Measurements from ENCODE around the gene WNT16. TPM values are rescaled to one million over a fixed set of nuclear protein-coding genes. Genes with fewer than 3 reads are reported as not detected.

Gene WNT16
- total RNA-seq, 2 experiments from 2014 or later, result not detected

- H3K4me1 Mint-ChIP-seq, result no peaks in the 10 kb centered on the region
- CTCF ChIA-PET, result no interaction called here
- DNase-seq, result no peak
These were observed 6.3 kb upstream of the WNT16 start for GRCh38 chr7:121322460-121322859.

GRCh38 chr7:121323515-121324302 lies 5.1 kb upstream of the WNT16 start:
- Mint-ChIP-seq H3K4me1 (peaks cover 4% of the 10 kb centered on the region), H3K36me3 (ENCODE audit: low read depth) (no peaks in the 10 kb centered on the region), H3K4me3 (no peak overlapping the region), H3K9me3 (no peaks in the 10 kb centered on the region), H3K27me3 (peaks cover 36% of the 10 kb centered on the region), H3K27ac (no peak overlapping the region)
- POLR2A ChIA-PET, result interaction anchor here (0.9 kb wide), 1 partner anchor 31 kb away, joined by 3 read pairs; no protein-coding TSS in a partner anchor
- CTCF ChIA-PET, result no interaction called here
- DNase-seq, result no peak

More at GRCh38 chr7:121322460-121322859, 6.3 kb upstream of the WNT16 start:
- peaks cover 23% of the 10 kb centered on the region for H3K27me3 Mint-ChIP-seq
- no peak overlapping the region for H3K4me3 Mint-ChIP-seq
- no peak overlapping the region for H3K27ac Mint-ChIP-seq
- POLR2A ChIA-PET, result no interaction called here
- H3K9me3 Mint-ChIP-seq, result no peaks in the 10 kb centered on the region
- no peaks in the 10 kb centered on the region for H3K36me3 Mint-ChIP-seq (ENCODE audit: low read depth)

DNA sequence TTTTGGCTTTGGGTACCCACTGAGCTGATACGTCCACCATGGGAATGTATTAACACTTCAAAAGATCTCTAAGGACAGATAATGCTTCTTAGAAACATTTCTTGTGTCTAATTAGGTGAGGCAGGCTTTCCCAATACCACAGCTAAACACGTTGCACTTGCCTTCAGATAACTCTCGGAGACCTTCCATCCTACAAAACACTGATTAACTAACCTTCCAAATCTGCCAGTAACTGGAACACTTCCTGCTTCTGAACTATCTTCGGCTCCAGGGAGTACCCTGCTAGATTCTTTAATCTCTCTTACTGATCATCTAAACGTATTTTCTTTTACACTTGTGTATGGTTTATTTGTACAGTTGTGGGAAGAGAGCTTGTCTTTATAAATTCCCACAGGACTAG lies 1.1 kb upstream of the WNT16 start:
- Mint-ChIP-seq H3K27me3 (peaks cover 60% of the 10 kb centered on the region), H3K27ac (no peak overlapping the region), H3K4me3 (no peak overlapping the region), H3K9me3 (no peaks in the 10 kb centered on the region), H3K4me1 (peaks cover 20% of the 10 kb centered on the region), H3K36me3 (ENCODE audit: low read depth) (no peaks in the 10 kb centered on the region)
- DNase-seq, result no peak
- POLR2A ChIA-PET, result no interaction called here
- CTCF ChIA-PET, result no interaction called here

- H3K27ac Mint-ChIP-seq, result no peak overlapping the region
- peak; percentile 37 for DNase-seq
- H3K27me3 Mint-ChIP-seq, result peaks cover 57% of the 10 kb centered on the region
- H3K4me1 Mint-ChIP-seq, result peaks cover 20% of the 10 kb centered on the region
- CTCF ChIA-PET, result interaction anchor here (0.9 to 2.2 kb wide), 5 partner anchors 37 to 667 kb away, joined by 3 to 11 read pairs (median 4); no protein-coding TSS in a partner anchor
- H3K36me3 Mint-ChIP-seq (ENCODE audit: low read depth), result no peaks in the 10 kb centered on the region
- no peaks in the 10 kb centered on the region for H3K9me3 Mint-ChIP-seq
- POLR2A ChIA-PET, result interaction anchor here (1.1 kb wide), 1 partner anchor 17 kb away, joined by 3 read pairs; no protein-coding TSS in a partner anchor
- H3K4me3 Mint-ChIP-seq, result peak overlapping the region; percentile 43
These were observed 622 bp downstream of the WNT16 start for GRCh38 chr7:121329191-121330052.

- peaks cover 20% of the 10 kb centered on the region for H3K4me1 Mint-ChIP-seq
- H3K27ac Mint-ChIP-seq, result no peak overlapping the region
- H3K36me3 Mint-ChIP-seq (ENCODE audit: low read depth), result no peaks in the 10 kb centered on the region
- H3K27me3 Mint-ChIP-seq, result peaks cover 60% of the 10 kb centered on the region
- peak overlapping the region; percentile 24 for H3K4me3 Mint-ChIP-seq
- CTCF ChIA-PET, result interaction anchor here (0.6 to 2.2 kb wide), 7 partner anchors 37 to 702 kb away, joined by 3 to 11 read pairs (median 4); no protein-coding TSS in a partner anchor
- no peak for DNase-seq
- POLR2A ChIA-PET, result interaction anchor here (1.1 kb wide), 1 partner anchor 18 kb away, joined by 3 read pairs; no protein-coding TSS in a partner anchor
- no peaks in the 10 kb centered on the region for H3K9me3 Mint-ChIP-seq
These were observed 1.4 kb downstream of the WNT16 start for GRCh38 chr7:121330053-121330833.

- DNase-seq, result no peak
- ChIA-PET CTCF (interaction anchor here (0.6 to 2.2 kb wide), 5 partner anchors 36 to 703 kb away, joined by 3 to 11 read pairs (median 4); no protein-coding TSS in a partner anchor), POLR2A (no interaction called here)
- Mint-ChIP-seq H3K27ac (no peak overlapping the region), H3K36me3 (ENCODE audit: low read depth) (no peaks in the 10 kb centered on the region), H3K27me3 (peaks cover 62% of the 10 kb centered on the region), H3K4me1 (peaks cover 20% of the 10 kb centered on the region), H3K9me3 (no peaks in the 10 kb centered on the region), H3K4me3 (no peak overlapping the region)
These were observed 2.2 kb downstream of the WNT16 start for GRCh38 chr7:121331048-121331447.

GRCh38 chr7:121331574-121331973 lies 2.8 kb downstream of the WNT16 start:
- no peaks in the 10 kb centered on the region for H3K36me3 Mint-ChIP-seq (ENCODE audit: low read depth)
- ChIA-PET POLR2A (no interaction called here), CTCF (no interaction called here)
- no peaks in the 10 kb centered on the region for H3K9me3 Mint-ChIP-seq
- no peak for DNase-seq
- H3K27me3 Mint-ChIP-seq, result peaks cover 64% of the 10 kb centered on the region
- no peak overlapping the region for H3K4me3 Mint-ChIP-seq
- peaks cover 20% of the 10 kb centered on the region for H3K4me1 Mint-ChIP-seq
- no peak overlapping the region for H3K27ac Mint-ChIP-seq

DNA sequence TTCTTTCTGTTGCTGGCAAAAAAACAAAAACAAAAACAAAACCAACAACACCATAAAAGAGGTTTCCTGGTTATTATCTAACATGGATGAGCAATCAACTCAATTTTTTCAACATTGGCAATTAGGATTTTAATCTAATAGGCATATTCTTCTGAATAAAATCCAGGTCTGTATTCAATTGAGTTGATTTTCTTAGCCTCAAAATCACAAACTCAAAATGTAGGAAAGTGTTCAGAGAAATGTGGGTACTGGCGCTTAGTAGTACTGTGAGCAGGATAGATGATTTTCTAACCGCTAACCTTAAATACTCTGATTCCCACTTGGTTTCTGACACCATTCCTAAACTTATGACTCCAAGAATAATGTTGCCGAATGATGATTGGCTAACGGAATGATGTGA lies 5.6 kb downstream of the WNT16 start:
- peaks cover 11% of the 10 kb centered on the region for H3K4me1 Mint-ChIP-seq
- DNase-seq, result no peak
- no peak overlapping the region for H3K4me3 Mint-ChIP-seq
- CTCF ChIA-PET, result no interaction called here
- H3K27me3 Mint-ChIP-seq, result peaks cover 46% of the 10 kb centered on the region
- H3K9me3 Mint-ChIP-seq, result no peaks in the 10 kb centered on the region
- POLR2A ChIA-PET, result no interaction called here
- H3K27ac Mint-ChIP-seq, result no peak overlapping the region
- H3K36me3 Mint-ChIP-seq (ENCODE audit: low read depth), result no peaks in the 10 kb centered on the region

- Mint-ChIP-seq H3K4me3 (no peak overlapping the region), H3K4me1 (peaks cover 5% of the 10 kb centered on the region), H3K9me3 (no peaks in the 10 kb centered on the region), H3K36me3 (ENCODE audit: low read depth) (peaks cover 2% of the 10 kb centered on the region), H3K27me3 (peaks cover 39% of the 10 kb centered on the region), H3K27ac (no peak overlapping the region)
- DNase-seq, result no peak
- ChIA-PET POLR2A (no interaction called here), CTCF (no interaction called here)
These were observed 6.3 kb downstream of the WNT16 start for GRCh38 chr7:121334875-121335648.

- H3K27me3 Mint-ChIP-seq, result peaks cover 28% of the 10 kb centered on the region
- no peaks in the 10 kb centered on the region for H3K9me3 Mint-ChIP-seq
- CTCF ChIA-PET, result no interaction called here
- DNase-seq, result no peak
- no peaks in the 10 kb centered on the region for H3K4me1 Mint-ChIP-seq
- H3K27ac Mint-ChIP-seq, result no peak overlapping the region
- H3K36me3 Mint-ChIP-seq (ENCODE audit: low read depth), result peaks cover 5% of the 10 kb centered on the region
- H3K4me3 Mint-ChIP-seq, result no peak overlapping the region
- POLR2A ChIA-PET, result no interaction called here
These were observed 7.8 kb downstream of the WNT16 start for GRCh38 chr7:121336579-121336978.

- no peak overlapping the region for H3K27ac Mint-ChIP-seq
- POLR2A ChIA-PET, result no interaction called here
- CTCF ChIA-PET, result no interaction called here
- no peak for DNase-seq
- H3K9me3 Mint-ChIP-seq, result no peaks in the 10 kb centered on the region
- peaks cover 24% of the 10 kb centered on the region for H3K27me3 Mint-ChIP-seq
- H3K4me1 Mint-ChIP-seq, result no peaks in the 10 kb centered on the region
- H3K36me3 Mint-ChIP-seq (ENCODE audit: low read depth), result peaks cover 13% of the 10 kb centered on the region
- no peak overlapping the region for H3K4me3 Mint-ChIP-seq
These were observed 8.6 kb downstream of the WNT16 start for GRCh38 chr7:121337398-121337797.

- POLR2A ChIA-PET, result no interaction called here
- H3K36me3 Mint-ChIP-seq (ENCODE audit: low read depth), result peaks cover 17% of the 10 kb centered on the region
These were observed 10.3 kb downstream of the WNT16 start for GRCh38 chr7:121339082-121339481.

More at GRCh38 chr7:121339082-121339481, 10.3 kb downstream of the WNT16 start:
- Mint-ChIP-seq H3K27me3 (peaks cover 21% of the 10 kb centered on the region), H3K4me3 (no peak overlapping the region), H3K9me3 (no peaks in the 10 kb centered on the region), H3K27ac (no peak overlapping the region), H3K4me1 (no peaks in the 10 kb centered on the region)
- no peak for DNase-seq
- CTCF ChIA-PET, result interaction anchor here (1.0 kb wide), 1 partner anchor 12 kb away, joined by 3 read pairs; no protein-coding TSS in a partner anchor

All from activated CD4-positive, alpha-beta memory T cell treated with anti-CD3 and anti-CD28 coated beads, Interleukin-2, amount 10 ng/mL, durations not matched to agents 7 days and 5 days (primary cell).